Lung (tissue), 16 donors: ENCODE data around the gene POU4F2. TPM values are rescaled to one million over a fixed set of nuclear protein-coding genes. Genes with fewer than 3 reads are reported as not detected.

Source experiments
- ATAC-seq: fragments of 200-7000 bp; cut with Tn5 transposase; one replicate; pipeline ENCODE4 v1.9.1; 2020; ENCODE audit warnings: moderate number of reproducible peaks; ENCODE audit not compliant: insufficient read depth, low FRiP score
- DNase-seq, 3 donors: peaks; one replicate each; pipeline ENCODE4 v3.0.0-alpha.2; 2013 to 2017
- H3K27ac ChIP-seq, 2 donors: one replicate each; pipeline ENCODE4 v1.5.1; 2013; ENCODE audit warnings: mild to moderate bottlenecking in 2 of 2, moderate library complexity in 2 of 2, control low read depth in 1 of 2, inconsistent platforms in 1 of 2, low read depth in 1 of 2, low read length in 1 of 2
- H3K27me3 ChIP-seq, 3 donors: one replicate each; pipeline ENCODE4 v1.5.1; 2013; ENCODE audit warnings: low read length in 2 of 3; ENCODE audit not compliant: control insufficient read depth in 3 of 3, insufficient read depth in 3 of 3
- H3K36me3 ChIP-seq, 4 donors: one replicate each; pipeline ENCODE4 v1.5.1; 2013; ENCODE audit warnings: low read length in 4 of 4, mild to moderate bottlenecking in 1 of 4, moderate library complexity in 1 of 4; ENCODE audit not compliant: control insufficient read depth in 4 of 4, insufficient read depth in 4 of 4
- H3K4me1 ChIP-seq, 5 donors: one replicate each; pipeline ENCODE4 v1.5.1; 2013; ENCODE audit warnings: low read length in 5 of 5, mild to moderate bottlenecking in 2 of 5, moderate library complexity in 1 of 5; ENCODE audit not compliant: control insufficient read depth in 5 of 5, insufficient read depth in 5 of 5
- H3K4me3 ChIP-seq: one replicate; pipeline ENCODE4 v1.5.1; 2013; ENCODE audit warnings: mild to moderate bottlenecking, control low read depth, moderate library complexity
- H3K9ac ChIP-seq, 2 donors: one replicate each; pipeline ENCODE4 v1.5.1; 2013; ENCODE audit warnings: low read length in 2 of 2, control low read depth in 1 of 2; ENCODE audit not compliant: insufficient read depth in 1 of 2
- H3K9me3 ChIP-seq, 4 donors: one replicate each; pipeline ENCODE4 v1.5.1; 2013; ENCODE audit warnings: low read length in 3 of 4, mild to moderate bottlenecking in 1 of 4, moderate library complexity in 1 of 4; ENCODE audit not compliant: control insufficient read depth in 4 of 4, insufficient read depth in 3 of 4
- CTCF ChIP-seq: IDR thresholded peaks from 2 replicates; pipeline ENCODE4 v1.5.1; 2012; ENCODE audit warnings: mild to moderate bottlenecking; ENCODE audit errors: control extremely low read depth, extremely low read depth
- WGBS, 2 donors: extraction: QIAGEN DNeasy Blood & Tissue Kit; methylation state at CpG; one replicate each; pipeline ENCODE4 v1.1.7; 2013; 5-methylcytosine and 5-hydroxymethylcytosine counted together
- long read RNA-seq, 5 donors: transcript quantifications; one replicate each; lab custom pipeline, GENCODE V29; 2026
- polyA plus RNA-seq, 2 donors: library from polyadenylated mRNA; stranded (reverse); fragments of 200-250 nt; gene quantifications; one replicate each; pipeline ENCODE4 v1.2.1, GENCODE V29; 2013
- total RNA-seq, 2 donors: library from RNA; depleted of rRNA in 1 of 2; stranded (reverse); fragments of >200 nt in 1 of 2; gene quantifications; one replicate each; pipeline ENCODE4 v1.2.1, GENCODE V29; 2014 to 2021
- donor health status: control.
- donor health status: control.
- donor health status: Bipolar disorder and iron deficiency.
- donor health status: healthy.
- donor health status: DM: yes; HTN: yes; CAD: no.

The POU4F2 gene
- total RNA-seq (under 1 TPM in 1 of 2 donors, not detected in 1; 0.06 TPM), polyA plus RNA-seq (not detected)
- long read RNA-seq, donor 1, result 0 reads
- long read RNA-seq, donor 2, result 0 reads
- long read RNA-seq, donor 3, result 0 reads
- long read RNA-seq, donor 4, result 0 reads
- long read RNA-seq, donor 5, result 0 reads

GRCh38 chr4:146638786-146639505, at the start of gene POU4F2:
Gene POU4F2 (plus strand): TSS chr4:146638893. CDS start chr4:146639141, 248 bp downstream.
- no peak within 1 kb of the TSS for H3K9ac ChIP-seq
- H3K4me1 ChIP-seq, result peaks cover 0 to 21% (median 0%) of the 10 kb centered on the region in 5 donors
- H3K27me3 ChIP-seq, result peaks cover 34 to 92% (median 69%) of the 10 kb centered on the region in 3 donors
- peaks cover 0 to 17% (median 0%) of the 10 kb centered on the region in 4 donors for H3K9me3 ChIP-seq
- no peak within 1 kb of the TSS for H3K27ac ChIP-seq
- ATAC-seq (no peak), DNase-seq (peak in 2 of 3 donors; percentile 12 to 22)
- WGBS, 2 donors, result 2 to 4% methylated on average over 54 to 74 of the region's 74 CpGs
- H3K4me3 ChIP-seq, result no peak within 1 kb of the TSS
- TF ChIP-seq CTCF, result no peak
- no peaks in the 10 kb centered on the region for H3K36me3 ChIP-seq

DNA sequence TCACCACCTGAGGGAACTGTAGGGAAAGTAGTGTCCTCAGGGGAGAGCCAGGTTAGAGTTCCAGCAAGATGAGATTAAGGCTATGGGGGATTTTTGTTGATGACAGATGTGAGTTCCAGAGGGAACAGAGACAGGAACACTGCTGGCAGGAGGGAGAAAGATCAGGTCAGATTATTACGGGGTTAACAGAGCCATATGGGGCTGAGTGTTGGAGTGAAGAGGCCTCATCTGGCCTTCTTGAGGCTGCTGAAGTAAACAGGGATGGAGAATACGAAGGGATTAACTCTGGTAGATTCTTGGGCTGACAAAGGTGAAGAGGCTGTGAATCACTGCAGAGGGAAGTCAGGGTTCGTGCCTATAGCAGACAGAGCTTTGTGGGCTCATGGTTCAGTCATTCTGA, 47.9 kb upstream of the POU4F2 start:
- TF ChIP-seq CTCF, result no peak
- 71 to 79% methylated on average over 3 of the region's 3 CpGs for WGBS, 2 donors
- no peak for DNase-seq
- no peaks in the 10 kb centered on the region for H3K4me1 ChIP-seq
- H3K36me3 ChIP-seq, result no peaks in the 10 kb centered on the region
- H3K9ac ChIP-seq, result no peak overlapping the region
- no peaks in the 10 kb centered on the region for H3K9me3 ChIP-seq
- no peaks in the 10 kb centered on the region for H3K27me3 ChIP-seq
- no peak for ATAC-seq
- H3K4me3 ChIP-seq, result no peak overlapping the region
- H3K27ac ChIP-seq, result no peak overlapping the region

GRCh38 chr4:146592019-146592418, 46.7 kb upstream of the POU4F2 start:
- Histone ChIP-seq H3K9ac (no peak overlapping the region), H3K27ac (no peak overlapping the region), H3K9me3 (peaks cover 0 to 1% (median 0%) of the 10 kb centered on the region in 4 donors), H3K36me3 (no peaks in the 10 kb centered on the region), H3K4me3 (no peak overlapping the region), H3K4me1 (no peaks in the 10 kb centered on the region), H3K27me3 (no peaks in the 10 kb centered on the region)
- ATAC-seq (no peak), DNase-seq (no peak)
- WGBS, 2 donors, result 89 to 91% methylated on average over 2 of the region's 2 CpGs
- TF ChIP-seq CTCF, result no peak
